ENCODE measurements around the gene LSAMP.

- TF ChIP-seq, protein P1, sequence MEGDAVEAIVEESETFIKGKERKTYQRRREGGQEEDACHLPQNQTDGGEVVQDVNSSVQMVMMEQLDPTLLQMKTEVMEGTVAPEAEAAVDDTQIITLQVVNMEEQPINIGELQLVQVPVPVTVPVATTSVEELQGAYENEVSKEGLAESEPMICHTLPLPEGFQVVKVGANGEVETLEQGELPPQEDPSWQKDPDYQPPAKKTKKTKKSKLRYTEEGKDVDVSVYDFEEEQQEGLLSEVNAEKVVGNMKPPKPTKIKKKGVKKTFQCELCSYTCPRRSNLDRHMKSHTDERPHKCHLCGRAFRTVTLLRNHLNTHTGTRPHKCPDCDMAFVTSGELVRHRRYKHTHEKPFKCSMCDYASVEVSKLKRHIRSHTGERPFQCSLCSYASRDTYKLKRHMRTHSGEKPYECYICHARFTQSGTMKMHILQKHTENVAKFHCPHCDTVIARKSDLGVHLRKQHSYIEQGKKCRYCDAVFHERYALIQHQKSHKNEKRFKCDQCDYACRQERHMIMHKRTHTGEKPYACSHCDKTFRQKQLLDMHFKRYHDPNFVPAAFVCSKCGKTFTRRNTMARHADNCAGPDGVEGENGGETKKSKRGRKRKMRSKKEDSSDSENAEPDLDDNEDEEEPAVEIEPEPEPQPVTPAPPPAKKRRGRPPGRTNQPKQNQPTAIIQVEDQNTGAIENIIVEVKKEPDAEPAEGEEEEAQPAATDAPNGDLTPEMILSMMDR (IDR thresholded peaks at IDR 0.05), result no peak
- TF ChIP-seq POLR2A (IDR thresholded peaks at IDR 0.05) (no peak), POLR2AphosphoS5 (IDR thresholded peaks at IDR 0.05) (no peak)
These were observed 467.4 kb downstream of the LSAMP start for GRCh38 chr3:115977866-115978265.

Data from sigmoid colon (tissue), 4 donors.